Measurements from ENCODE around the gene VSIG1. TPM values are rescaled to one million over a fixed set of nuclear protein-coding genes. Genes with fewer than 3 reads are reported as not detected.

Gene VSIG1
- total RNA-seq, 1 experiment from 2014 or later = 1.5 TPM

DNA sequence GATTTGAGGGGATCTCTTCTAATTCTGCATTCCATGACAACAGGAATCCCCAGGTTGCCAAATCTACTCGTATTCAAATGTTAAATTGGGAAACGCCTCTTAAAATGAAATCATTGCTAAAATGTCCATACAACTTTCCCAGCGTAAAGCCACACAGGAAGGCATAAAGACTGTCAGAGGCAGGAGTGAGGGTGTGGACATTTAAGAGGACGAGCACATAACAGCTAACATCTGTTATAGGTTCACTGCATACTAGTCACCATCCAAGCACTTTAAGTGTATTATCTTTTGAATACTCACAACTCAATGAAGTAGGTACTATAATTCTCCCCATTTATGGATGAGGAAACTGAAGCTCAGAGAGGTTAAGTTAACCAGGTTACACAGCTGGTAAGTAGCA lies 82.3 kb downstream of the VSIG1 start:
- no peaks in the 10 kb centered on the region for H3K9me3 ChIP-seq (ENCODE audit: control insufficient read depth, low read depth, low read length)
- no peak overlapping the region for H2BK20ac ChIP-seq (ENCODE audit: low read depth, low read length, poor library complexity, severe bottlenecking)
- H2AK5ac ChIP-seq (ENCODE audit: insufficient read length, low read length) = no peak overlapping the region
- H2BK120ac ChIP-seq (ENCODE audit: low read depth, low read length, poor library complexity, severe bottlenecking) = no peak overlapping the region
- no CpG with 5 or more reads among the region's 4 CpGs for WGBS (ENCODE audit: extremely low coverage, insufficient read length, low lambda C conversion rate)
- no peak overlapping the region for H3K4me2 ChIP-seq (ENCODE audit: insufficient read depth, insufficient read length, low read length)
- H2AFZ ChIP-seq (ENCODE audit: low read length) = no peak overlapping the region
- H3K79me2 ChIP-seq (ENCODE audit: insufficient read depth, low read length) = no peaks in the 10 kb centered on the region
- TF ChIP-seq, protein P1, sequence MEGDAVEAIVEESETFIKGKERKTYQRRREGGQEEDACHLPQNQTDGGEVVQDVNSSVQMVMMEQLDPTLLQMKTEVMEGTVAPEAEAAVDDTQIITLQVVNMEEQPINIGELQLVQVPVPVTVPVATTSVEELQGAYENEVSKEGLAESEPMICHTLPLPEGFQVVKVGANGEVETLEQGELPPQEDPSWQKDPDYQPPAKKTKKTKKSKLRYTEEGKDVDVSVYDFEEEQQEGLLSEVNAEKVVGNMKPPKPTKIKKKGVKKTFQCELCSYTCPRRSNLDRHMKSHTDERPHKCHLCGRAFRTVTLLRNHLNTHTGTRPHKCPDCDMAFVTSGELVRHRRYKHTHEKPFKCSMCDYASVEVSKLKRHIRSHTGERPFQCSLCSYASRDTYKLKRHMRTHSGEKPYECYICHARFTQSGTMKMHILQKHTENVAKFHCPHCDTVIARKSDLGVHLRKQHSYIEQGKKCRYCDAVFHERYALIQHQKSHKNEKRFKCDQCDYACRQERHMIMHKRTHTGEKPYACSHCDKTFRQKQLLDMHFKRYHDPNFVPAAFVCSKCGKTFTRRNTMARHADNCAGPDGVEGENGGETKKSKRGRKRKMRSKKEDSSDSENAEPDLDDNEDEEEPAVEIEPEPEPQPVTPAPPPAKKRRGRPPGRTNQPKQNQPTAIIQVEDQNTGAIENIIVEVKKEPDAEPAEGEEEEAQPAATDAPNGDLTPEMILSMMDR (conservative IDR thresholded peaks at IDR 0.05) = no peak
- H4K5ac ChIP-seq (ENCODE audit: insufficient read length, low read depth, low read length) = no peak overlapping the region
- H3K23ac ChIP-seq (ENCODE audit: insufficient read length, low read depth, low read length) = no peak overlapping the region
- no peak overlapping the region for H3T11ph ChIP-seq (ENCODE audit: low read length)
- H3K9ac ChIP-seq (ENCODE audit: extremely low read depth, insufficient read length, low read length) = no peak overlapping the region
- no peak overlapping the region for H3K14ac ChIP-seq (ENCODE audit: insufficient read depth, low read length)
- H3K4me1 Mint-ChIP-seq = peaks cover 27 to 35% of the 10 kb centered on the region in 2 experiments
- H4K91ac ChIP-seq (ENCODE audit: insufficient read length, low read depth, low read length) = no peak overlapping the region
- no peak overlapping the region for H2BK12ac ChIP-seq (ENCODE audit: insufficient read length, low read depth, low read length)
- H3K27me3 ChIP-seq (ENCODE audit: insufficient read depth, low read length) = no peaks in the 10 kb centered on the region
- H3K9me3 Mint-ChIP-seq = no peaks in the 10 kb centered on the region
- no peak overlapping the region for H2BK15ac ChIP-seq (ENCODE audit: low read depth, low read length)
- H3K27ac Mint-ChIP-seq = peak overlapping the region; percentile 59 to 95 (median 93); a peak in 3 of 7 replicates
- peaks cover 9% of the 10 kb centered on the region; the same call in 1 of the 2 replicates for H3K4me1 ChIP-seq (ENCODE audit: insufficient read depth, low read length)
- no peak for DNase-seq
- no peaks in the 10 kb centered on the region for H3K27me3 Mint-ChIP-seq (ENCODE audit: low read depth)
- no peak overlapping the region for H3K4ac ChIP-seq (ENCODE audit: low read depth, low read length)
- no peak overlapping the region for H2BK5ac ChIP-seq (ENCODE audit: insufficient read length, low read length)
- H3K23me2 ChIP-seq (ENCODE audit: insufficient read length, low read depth, low read length, poor library complexity, severe bottlenecking) = no peaks in the 10 kb centered on the region
- H4K20me1 ChIP-seq (ENCODE audit: control insufficient read depth, insufficient read depth, insufficient read length) = no peaks in the 10 kb centered on the region
- H3K27ac ChIP-seq (ENCODE audit: insufficient read length, low read depth, low read length) = no peak overlapping the region
- no peak overlapping the region for H3K4me3 Mint-ChIP-seq
- no peak overlapping the region for H3K56ac ChIP-seq (ENCODE audit: insufficient read length, low read depth, low read length)
- H3K36me3 Mint-ChIP-seq (ENCODE audit: insufficient read depth in 1 of 3, low read depth in 3 of 3) = no peaks in the 10 kb centered on the region; a peak in 1 of 7 replicates
- no peak overlapping the region for H3K18ac ChIP-seq (ENCODE audit: insufficient read length, low read depth, low read length)
- no peaks in the 10 kb centered on the region for H3K79me1 ChIP-seq (ENCODE audit: insufficient read depth, low read depth, low read length, poor library complexity, severe bottlenecking)
- no peak overlapping the region for H4K8ac ChIP-seq (replicated peaks; ENCODE audit: insufficient read length, low read depth, low read length)

Other genes with a start within 250 kb of the VSIG1 start
- 1.3 and 1.6 TPM in 2 replicates for gene MID2, start 219.2 kb upstream of the VSIG1 start, total RNA-seq (2021)
- 0.18 and 0.42 TPM in 2 replicates for gene TEX13B, start 62.7 kb upstream of the VSIG1 start, total RNA-seq (2021)
- gene PSMD10, start 46.5 kb downstream of the VSIG1 start, total RNA-seq (2021) = 93.9 and 94.1 TPM in 2 replicates
- 5.2 and 6.4 TPM in 2 replicates for gene ATG4A, start 46.7 kb downstream of the VSIG1 start, total RNA-seq (2021)